B cell (primary cell): ENCODE data around the gene SIRT3. TPM values are rescaled to one million over a fixed set of nuclear protein-coding genes. Genes with fewer than 3 reads are reported as not detected.

Source experiments
- ATAC-seq: fragments of 200-7000 bp; cut with Tn5 transposase; one replicate; pipeline ENCODE4 v1.10.0; 2021; ENCODE audit warnings: low read depth, mild to moderate bottlenecking, moderate number of reproducible peaks, moderate library complexity
- CTCF ChIA-PET: fragments of 350-600 bp; sonication (Branson Sonifier 250); formaldehyde crosslinking; loops from one replicate; lab custom pipeline; 2021; ENCODE audit warnings: antibody characterized with exemption, inconsistent platforms; lab: Charles Lee
- POLR2A ChIA-PET: fragments of 350-600 bp; sonication (Branson Sonifier 250); formaldehyde crosslinking; loops from one replicate; lab custom pipeline; 2021; ENCODE audit warnings: antibody characterized with exemption; lab: Charles Lee
- DNase-seq: peaks from one replicate; pipeline ENCODE4 v3.0.0; 2013
- H2AFZ ChIP-seq: 2 replicates; pipeline ENCODE4 v1.6.1; 2012; ENCODE audit warnings: mild to moderate bottlenecking, low read depth, low read length; ENCODE audit not compliant: insufficient read depth, poor library complexity, severe bottlenecking
- H3K27ac ChIP-seq, 2 donors: 1 replicate in 1 of 2; 2 replicates in 1 of 2; pipeline ENCODE4 v1.5.1; 2012 to 2013; ENCODE audit warnings: low read length in 2 of 2, mild to moderate bottlenecking in 2 of 2, moderate library complexity in 1 of 2
- H3K27me3 ChIP-seq, 4 experiments: fragments of 200-600 bp in 1 of 4; sonication (generic) in 1 of 4; replicated peaks in 1 of 4; 1 replicate in 2 of 4; 2 replicates in 2 of 4; pipeline versions ENCODE4 v1.6.1 to v1.7.0; 2013 to 2016; ENCODE audit warnings: low read length in 3 of 4, mild to moderate bottlenecking in 2 of 4, mixed read lengths in 1 of 4, moderate library complexity in 1 of 4; ENCODE audit not compliant: insufficient read depth in 4 of 4, control insufficient read depth in 3 of 4; ENCODE audit errors: control extremely low read depth in 1 of 4
- H3K36me3 ChIP-seq, 2 experiments: replicated peaks in 1 of 2; 1 replicate in 1 of 2; 2 replicates in 1 of 2; pipeline versions ENCODE4 v1.6.1 to v1.7.1; 2013; ENCODE audit warnings: low read length in 1 of 2; ENCODE audit not compliant: insufficient read depth in 2 of 2, control insufficient read depth in 1 of 2; ENCODE audit errors: control extremely low read depth in 1 of 2, extremely low read depth in 1 of 2
- H3K4me1 ChIP-seq, 2 donors: fragments of 200-600 bp in 1 of 2; sonication (generic) in 1 of 2; 1 replicate in 1 of 2; 2 replicates in 1 of 2; pipeline versions ENCODE4 v1.5.1 to v1.6.1; 2013 to 2017; ENCODE audit warnings: low read length in 2 of 2; ENCODE audit not compliant: control insufficient read depth in 2 of 2, insufficient read depth in 2 of 2
- H3K4me2 ChIP-seq: replicated peaks from 2 replicates; pipeline ENCODE3; 2012; ENCODE audit warnings: mild to moderate bottlenecking, low read depth, low read length; ENCODE audit not compliant: poor library complexity, severe bottlenecking
- H3K4me3 ChIP-seq, 5 experiments: fragments of 200-600 bp in 1 of 5; sonication (generic) in 1 of 5; 1 replicate in 3 of 5; 2 replicates in 2 of 5; pipeline versions ENCODE4 v1.5.1 to v1.7.0; 2011 to 2016; ENCODE audit warnings: low read length in 4 of 5, mild to moderate bottlenecking in 4 of 5, low read depth in 2 of 5, control low read depth in 1 of 5, moderate library complexity in 1 of 5; ENCODE audit not compliant: insufficient read depth in 1 of 5; ENCODE audit errors: control extremely low read depth in 1 of 5, extremely low read depth in 1 of 5
- H3K79me2 ChIP-seq: fragments of 200-600 bp; sonication (generic); one replicate; pipeline ENCODE4 v1.6.0; 2016; ENCODE audit warnings: low read length; ENCODE audit not compliant: control insufficient read depth, insufficient read depth
- H3K9ac ChIP-seq: fragments of 200-600 bp; sonication (generic); 2 replicates; pipeline ENCODE4 v1.6.1; 2017; ENCODE audit warnings: mild to moderate bottlenecking, low read length, moderate library complexity
- H3K9me3 ChIP-seq, 3 donors: one replicate each; pipeline versions ENCODE4 v1.6.1 to v1.7.1; 2013; ENCODE audit warnings: low read length in 2 of 3; ENCODE audit not compliant: control insufficient read depth in 2 of 3, insufficient read depth in 1 of 3; ENCODE audit errors: control extremely low read depth in 1 of 3
- H4K20me1 ChIP-seq: 2 replicates; pipeline ENCODE4 v1.6.0; 2012; ENCODE audit warnings: mild to moderate bottlenecking, low read length; ENCODE audit not compliant: insufficient read depth, control insufficient read depth, poor library complexity, severe bottlenecking
- H3K27ac Mint-ChIP-seq: one replicate; pipeline ENCODE4 v1.8.0; 2021; ENCODE audit warnings: mixed read lengths
- H3K27me3 Mint-ChIP-seq: one replicate; pipeline ENCODE4 v1.8.0; 2021; ENCODE audit warnings: mixed read lengths
- H3K4me1 Mint-ChIP-seq: one replicate; pipeline ENCODE4 v1.8.0; 2021; ENCODE audit warnings: mixed read lengths
- H3K4me3 Mint-ChIP-seq: one replicate; pipeline ENCODE4 v1.8.0; 2021; ENCODE audit warnings: mixed read lengths
- H3K9me3 Mint-ChIP-seq: one replicate; pipeline ENCODE4 v1.8.0; 2022; ENCODE audit warnings: mixed read lengths; ENCODE audit not compliant: insufficient read depth
- CTCF ChIP-seq: fragments of 200-600 bp; IDR thresholded peaks from one replicate; pipeline ENCODE4 v1.8.0; 2022; ENCODE audit warnings: antibody characterized with exemption, mild to moderate bottlenecking
- EZH2 ChIP-seq: IDR thresholded peaks from 2 replicates; pipeline ENCODE4 v1.6.1; 2012; ENCODE audit warnings: borderline replicate concordance, low read depth, mild to moderate bottlenecking, moderate library complexity, low read length; ENCODE audit not compliant: insufficient read depth, poor library complexity, severe bottlenecking
- whole genome bisulfite sequencing: methylation state at CpG from one replicate; pipeline ENCODE4 v1.1.5; 2013; ENCODE audit warnings: missing lambda C conversion rate; ENCODE audit not compliant: insufficient coverage; 5-methylcytosine and 5-hydroxymethylcytosine counted together
- intact Hi-C: fragments of 100-400 bp; cut with micrococcal nuclease; formaldehyde crosslinking; loops from one replicate; pipeline ENCODE4 v1.10.0; 2022
- polyA plus RNA-seq: library from polyadenylated mRNA; depleted of rRNA; stranded (reverse); fragments of >200 nt; gene quantifications from 2 replicates; pipeline ENCODE4 v1.2.3, GENCODE V29; 2012
- total RNA-seq, 2 donors: library from RNA; stranded (reverse); fragments of 120-200 nt in 1 of 2; gene quantifications; 1 replicate in 1 of 2; 2 replicates in 1 of 2; pipeline versions ENCODE4 v1.2.3 to v1.2.4, GENCODE V29; 2013 to 2022

Gene SIRT3
- total and polyA plus RNA-seq, 2 donors (not counting 1 experiment from before 2014, with no cell fraction given) = 22.9 to 27.9 TPM

- no peak overlapping the region for H3K27ac ChIP-seq
- peak; percentile 53 for ATAC-seq
- ChIA-PET POLR2A (interaction anchor here (0.8 to 2.2 kb wide), 5 partner anchors 13 to 255 kb away, joined by 3 to 8 read pairs (median 3); no protein-coding TSS in a partner anchor), CTCF (interaction anchor here (0.6 to 3.9 kb wide), 7 partner anchors 13 to 256 kb away, joined by 3 to 34 read pairs (median 4); no protein-coding TSS in a partner anchor)
- peak overlapping the region; percentile 78 for H3K4me3 Mint-ChIP-seq
- H3K4me3 ChIP-seq = peak overlapping the region; percentile 22 to 57 (median 25)
- H3K27me3 ChIP-seq = peaks cover 0 to 51% (median 21%) of the 10 kb centered on the region in 4 experiments
- peak overlapping the region; percentile 66 for H2AFZ ChIP-seq
- WGBS = 16% methylated on average over 79 of the region's 79 CpGs
- peak overlapping the region; percentile 56 for H3K9ac ChIP-seq
- peaks cover 5% of the 10 kb centered on the region for H4K20me1 ChIP-seq
- H3K4me1 ChIP-seq = peaks cover 36% of the 10 kb centered on the region in 2 donors
- peaks cover 31% of the 10 kb centered on the region for H3K27me3 Mint-ChIP-seq
- peaks cover 2% of the 10 kb centered on the region for H3K9me3 Mint-ChIP-seq
- no peak for TF ChIP-seq EZH2
- no peak for TF ChIP-seq CTCF
- no peaks in the 10 kb centered on the region for H3K79me2 ChIP-seq
- intact Hi-C loops = loop anchor here (1.0 kb wide), 3 partner anchors 7 to 31 kb away; no protein-coding TSS in a partner anchor
- peak overlapping the region; percentile 85 for H3K4me2 ChIP-seq
- no peak overlapping the region for H3K27ac Mint-ChIP-seq
- H3K36me3 ChIP-seq = no peaks in the 10 kb centered on the region
- DNase-seq = peak; percentile 76
- peaks cover 0 to 21% (median 0%) of the 10 kb centered on the region in 3 donors for H3K9me3 ChIP-seq
- peaks cover 34% of the 10 kb centered on the region for H3K4me1 Mint-ChIP-seq
Measured at GRCh38 chr11:280706-281485, 44.8 kb upstream of the SIRT3 start.
